Right lobe of liver (tissue), 4 donors: ENCODE measurements around the gene DDOST.

Experiments used
- CTCF ChIP-seq, 4 donors: fragments of 200-600 bp in 3 of 4; fragments of 450-650 bp in 1 of 4; IDR thresholded peaks; one replicate each; pipeline versions ENCODE4 v1.5.1 to v1.8.0; 2016 to 2022; ENCODE audit warnings: antibody characterized with exemption in 4 of 4, mild to moderate bottlenecking in 2 of 4
- POLR2A ChIP-seq: fragments of 450-650 bp; IDR thresholded peaks from one replicate; pipeline ENCODE4 v1.6.1; 2017; ENCODE audit warnings: antibody characterized with exemption, mild to moderate bottlenecking
- donor health status: DM: no; HTN: no; CAD: no.
- donor health status: DM: no; HTN: no; CAD: no.
- donor health status: DM: no; HTN: yes; CAD: no.

- TF ChIP-seq CTCF (IDR thresholded peaks at IDR 0.05) (no peak), POLR2A (no peak)
These were observed 12.2 kb downstream of the DDOST start for GRCh38 chr1:20648946-20649345.
